OCI-LY7 (cell line): ENCODE data around the gene ELOVL5. TPM values are rescaled to one million over a fixed set of nuclear protein-coding genes. Genes with fewer than 3 reads are reported as not detected.
A peak's percentile ranks its signal among the peaks of the same experiment; 100 is the strongest.

Experiments used
- BruUV-seq: library from RNA; stranded (reverse); fragments of 400-500 nt; replicated peaks from 2 replicates; lab custom pipeline; 2021; lab: Mats Ljungman, UMichigan
- CTCF ChIA-PET: fragments of 300-600 bp; sonication (Branson Sonifier 250); formaldehyde crosslinking; loops from one replicate; lab custom pipeline; 2022; ENCODE audit warnings: antibody characterized with exemption; ENCODE audit not compliant: unreplicated experiment; lab: Charles Lee
- POLR2A ChIA-PET: fragments of 300-600 bp; sonication (Branson Sonifier 250); formaldehyde crosslinking; loops from one replicate; lab custom pipeline; 2022; ENCODE audit warnings: antibody characterized with exemption; lab: Charles Lee
- DNase-seq: peaks from one replicate; pipeline ENCODE4 v3.0.0-alpha.2; 2015; ENCODE audit warnings: low spot score
- H2AFZ ChIP-seq: fragments of 200-600 bp; sonication (generic), shearing (Covaris generic); 2 replicates; pipeline ENCODE4 v1.6.1; 2014; ENCODE audit warnings: mild to moderate bottlenecking, antibody characterized with exemption, low read length, moderate library complexity
- H3K27ac ChIP-seq: fragments of 200-600 bp; sonication (generic); 2 replicates; pipeline ENCODE4 v1.5.1; 2014; ENCODE audit warnings: mixed run types, low read depth, mild to moderate bottlenecking, moderate library complexity, low read length, inconsistent platforms; ENCODE audit not compliant: poor library complexity, severe bottlenecking
- H3K36me3 ChIP-seq: fragments of 200-600 bp; sonication (generic); 2 replicates; pipeline ENCODE4 v1.6.1; 2014; ENCODE audit warnings: mild to moderate bottlenecking, antibody characterized with exemption, low read length, moderate library complexity, mixed read lengths; ENCODE audit not compliant: insufficient read depth
- H3K4me1 ChIP-seq: fragments of 200-600 bp; sonication (generic); 2 replicates; pipeline ENCODE4 v1.5.1; 2014; ENCODE audit warnings: mild to moderate bottlenecking, low read length; ENCODE audit not compliant: insufficient read depth, poor library complexity, severe bottlenecking
- H3K4me2 ChIP-seq: fragments of 200-600 bp; sonication (generic); 2 replicates; pipeline ENCODE4 v1.6.1; 2014; ENCODE audit warnings: mild to moderate bottlenecking, low read length
- H3K4me3 ChIP-seq: fragments of 200-600 bp; sonication (generic); 2 replicates; pipeline ENCODE4 v1.5.1; 2014; ENCODE audit warnings: mild to moderate bottlenecking, low read depth, low read length; ENCODE audit not compliant: poor library complexity, severe bottlenecking
- H3K79me2 ChIP-seq: fragments of 200-600 bp; sonication (generic); 2 replicates; pipeline ENCODE4 v1.6.1; 2016; ENCODE audit warnings: low read depth, mild to moderate bottlenecking, low read length, moderate library complexity, mixed read lengths; ENCODE audit not compliant: insufficient read depth
- H3K9me2 ChIP-seq: fragments of 200-600 bp; sonication (generic); 2 replicates; pipeline ENCODE4 v1.6.1; 2016; ENCODE audit warnings: mild to moderate bottlenecking, low read length, mixed read lengths; ENCODE audit not compliant: insufficient read depth
- H3K9me3 ChIP-seq: fragments of 200-600 bp; sonication (generic); 2 replicates; pipeline ENCODE4 v1.6.1; 2014; ENCODE audit warnings: mild to moderate bottlenecking, mixed run types, low read length, mixed read lengths
- H4K20me1 ChIP-seq: fragments of 200-600 bp; sonication (generic); 2 replicates; pipeline ENCODE4 v1.6.1; 2014; ENCODE audit warnings: mild to moderate bottlenecking, antibody characterized with exemption, low read length, moderate library complexity, mixed read lengths; ENCODE audit not compliant: insufficient read depth
- CTCF ChIP-seq: fragments of 200-600 bp; sonication (generic); conservative IDR thresholded peaks from 2 replicates; pipeline ENCODE4 v1.5.1; 2014; ENCODE audit warnings: mild to moderate bottlenecking, antibody characterized with exemption, low read length, moderate library complexity, mixed read lengths
- EZH2phosphoT487 ChIP-seq: fragments of 200-600 bp; sonication (generic); IDR thresholded peaks from 2 replicates; pipeline ENCODE4 v1.6.1; 2018; ENCODE audit warnings: low read depth, borderline replicate concordance, mild to moderate bottlenecking, mixed run types, antibody characterized with exemption, low read length, moderate library complexity, mixed read lengths
- intact Hi-C: fragments of 100-400 bp; cut with micrococcal nuclease; formaldehyde crosslinking; loops from one replicate; pipeline ENCODE4 v1.10.0; 2022; ENCODE audit not compliant: unreplicated experiment
- total RNA-seq, 2 experiments: library from RNA; depleted of rRNA in 1 of 2; stranded (reverse); fragments of >200 nt in 1 of 2; shearing (Covaris generic) in 1 of 2; gene quantifications; 2 replicates each; pipeline ENCODE4 v1.2.3, GENCODE V29; 2014 to 2022

ELOVL5 gene
- total RNA-seq, 2 experiments from 2014 or later = 66.8 to 97.1 TPM

- H2AFZ ChIP-seq = no peak overlapping the region
- DNase-seq = no peak
- TF ChIP-seq CTCF = no peak
- no peak for TF ChIP-seq EZH2phosphoT487
- no peaks in the 10 kb centered on the region for H3K9me2 ChIP-seq
- CTCF ChIA-PET = no interaction called here
- no peak overlapping the region for H3K4me2 ChIP-seq
- POLR2A ChIA-PET = interaction anchor here (0.5 to 1.3 kb wide), 2 partner anchors 125 to 133 kb away, joined by 5 read pairs; no protein-coding TSS in a partner anchor
- intact Hi-C loops = no loop called here
- H3K9me3 ChIP-seq = no peaks in the 10 kb centered on the region
- BruUV-seq = no TSS peak
- H3K4me3 ChIP-seq = no peak overlapping the region
- H4K20me1 ChIP-seq = no peaks in the 10 kb centered on the region
- peaks cover 82% of the 10 kb centered on the region for H3K36me3 ChIP-seq
- no peak overlapping the region for H3K27ac ChIP-seq
- H3K79me2 ChIP-seq = peaks cover 16% of the 10 kb centered on the region; the same call in 1 of the 2 replicates
- H3K4me1 ChIP-seq = peaks cover 28% of the 10 kb centered on the region
Observed at GRCh38 chr6:53284901-53285300, 63.8 kb downstream of the ELOVL5 start.

- POLR2A ChIA-PET = interaction anchor here (0.6 kb wide), 1 partner anchor 139 kb away, joined by 5 read pairs; no protein-coding TSS in a partner anchor
- TF ChIP-seq EZH2phosphoT487 (no peak), CTCF (no peak)
- no peak for DNase-seq
- H3K79me2 ChIP-seq = peaks cover 16% of the 10 kb centered on the region; the same call in 1 of the 2 replicates
- no peak overlapping the region for H3K4me3 ChIP-seq
- peaks cover 29% of the 10 kb centered on the region for H3K4me1 ChIP-seq
- H2AFZ ChIP-seq = no peak overlapping the region
- H3K9me3 ChIP-seq = no peaks in the 10 kb centered on the region
- BruUV-seq = no TSS peak
- no peak overlapping the region for H3K27ac ChIP-seq
- H4K20me1 ChIP-seq = no peaks in the 10 kb centered on the region
- no peak overlapping the region for H3K4me2 ChIP-seq
- H3K9me2 ChIP-seq = no peaks in the 10 kb centered on the region
- intact Hi-C loops = no loop called here
- CTCF ChIA-PET = no interaction called here
- H3K36me3 ChIP-seq = peaks cover 83% of the 10 kb centered on the region
Observed at GRCh38 chr6:53282741-53283140, 66.0 kb downstream of the ELOVL5 start.

- CTCF ChIA-PET = interaction anchor here (0.8 kb wide), 1 partner anchor 12 kb away, joined by 4 read pairs; no protein-coding TSS in a partner anchor
- no TSS peak for BruUV-seq
- intact Hi-C loops = no loop called here
- H2AFZ ChIP-seq = no peak overlapping the region
- H3K9me3 ChIP-seq = no peaks in the 10 kb centered on the region
- peaks cover 29% of the 10 kb centered on the region for H3K4me1 ChIP-seq
- peaks cover 16% of the 10 kb centered on the region; the same call in 1 of the 2 replicates for H3K79me2 ChIP-seq
- no peak for TF ChIP-seq EZH2phosphoT487
- no peak for TF ChIP-seq CTCF
- peak overlapping the region; percentile 42 for H3K4me2 ChIP-seq
- no peaks in the 10 kb centered on the region for H4K20me1 ChIP-seq
- no peak overlapping the region for H3K4me3 ChIP-seq
- H3K9me2 ChIP-seq = no peaks in the 10 kb centered on the region
- H3K27ac ChIP-seq = no peak overlapping the region
- POLR2A ChIA-PET = interaction anchor here (0.6 to 0.7 kb wide), 4 partner anchors 14 to 138 kb away, joined by 3 to 6 read pairs (median 4); no protein-coding TSS in a partner anchor
- peaks cover 83% of the 10 kb centered on the region for H3K36me3 ChIP-seq
- DNase-seq = peak; percentile 9
Observed at GRCh38 chr6:53282234-53282633, 66.5 kb downstream of the ELOVL5 start.
